Measurements from ENCODE around the gene NGEF. TPM values are rescaled to one million over a fixed set of nuclear protein-coding genes. Genes with fewer than 3 reads are reported as not detected.

NGEF gene
- total and polyA plus RNA-seq, 10 of the 15 experiments (the other 5 are each of a cell fraction or from before 2014, with no cell fraction given) = 0.12 TPM; not detected in 9

DNA sequence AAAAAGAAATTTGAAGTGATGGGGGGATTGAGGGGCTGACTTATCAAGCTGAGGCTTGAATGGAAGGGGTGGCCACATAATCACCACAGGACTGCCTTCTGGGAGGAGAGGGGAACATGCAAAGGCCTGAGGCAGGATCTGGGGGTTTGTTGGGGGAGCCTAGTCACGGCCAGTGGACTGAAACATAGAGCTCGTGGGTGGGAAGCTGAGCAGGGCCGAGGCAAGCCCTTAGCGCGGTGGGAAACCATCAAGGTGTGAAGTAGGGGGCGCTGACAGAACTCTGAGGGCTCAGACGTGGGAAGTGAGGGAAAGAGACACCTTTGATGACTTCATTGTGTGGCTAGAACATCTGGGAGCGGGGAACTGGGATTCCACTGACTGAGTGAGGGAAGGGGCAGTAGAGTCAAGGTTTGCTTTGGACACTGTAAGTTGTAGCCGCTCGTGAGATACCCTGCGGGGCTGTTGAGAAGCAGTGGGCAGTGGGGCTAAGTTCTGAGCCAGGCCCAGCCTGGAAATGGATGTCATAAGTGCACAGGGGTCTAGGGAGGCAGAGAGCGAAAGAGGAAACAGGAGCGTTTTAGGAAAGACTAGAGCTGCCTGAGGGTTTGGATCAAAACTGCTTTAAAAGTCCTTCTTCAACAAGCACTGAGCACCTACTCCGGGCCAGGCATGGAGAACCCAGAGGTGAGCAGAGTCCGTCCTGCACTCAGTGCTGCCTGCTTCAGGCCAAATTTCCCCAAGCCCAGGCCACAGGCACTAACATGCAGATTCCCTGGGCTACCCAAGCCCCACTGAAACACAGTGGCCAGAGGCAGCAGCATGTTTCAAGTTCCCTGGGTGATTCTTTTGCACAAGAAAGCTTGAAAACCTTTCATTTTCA lies 143.7 kb downstream of the NGEF start:
- TF ChIP-seq, protein P1, sequence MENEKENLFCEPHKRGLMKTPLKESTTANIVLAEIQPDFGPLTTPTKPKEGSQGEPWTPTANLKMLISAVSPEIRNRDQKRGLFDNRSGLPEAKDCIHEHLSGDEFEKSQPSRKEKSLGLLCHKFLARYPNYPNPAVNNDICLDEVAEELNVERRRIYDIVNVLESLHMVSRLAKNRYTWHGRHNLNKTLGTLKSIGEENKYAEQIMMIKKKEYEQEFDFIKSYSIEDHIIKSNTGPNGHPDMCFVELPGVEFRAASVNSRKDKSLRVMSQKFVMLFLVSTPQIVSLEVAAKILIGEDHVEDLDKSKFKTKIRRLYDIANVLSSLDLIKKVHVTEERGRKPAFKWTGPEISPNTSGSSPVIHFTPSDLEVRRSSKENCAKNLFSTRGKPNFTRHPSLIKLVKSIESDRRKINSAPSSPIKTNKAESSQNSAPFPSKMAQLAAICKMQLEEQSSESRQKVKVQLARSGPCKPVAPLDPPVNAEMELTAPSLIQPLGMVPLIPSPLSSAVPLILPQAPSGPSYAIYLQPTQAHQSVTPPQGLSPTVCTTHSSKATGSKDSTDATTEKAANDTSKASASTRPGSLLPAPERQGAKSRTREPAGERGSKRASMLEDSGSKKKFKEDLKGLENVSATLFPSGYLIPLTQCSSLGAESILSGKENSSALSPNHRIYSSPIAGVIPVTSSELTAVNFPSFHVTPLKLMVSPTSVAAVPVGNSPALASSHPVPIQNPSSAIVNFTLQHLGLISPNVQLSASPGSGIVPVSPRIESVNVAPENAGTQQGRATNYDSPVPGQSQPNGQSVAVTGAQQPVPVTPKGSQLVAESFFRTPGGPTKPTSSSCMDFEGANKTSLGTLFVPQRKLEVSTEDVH (IDR thresholded peaks at IDR 0.05; ENCODE audit: low read depth, partially characterized antibody) = no peak
- no peak for TF ChIP-seq CHD4 (IDR thresholded peaks at IDR 0.05)
- no peak for TF ChIP-seq EP300 (IDR thresholded peaks at IDR 0.05; ENCODE audit: borderline replicate concordance in 1 of 2, control insufficient read depth in 1 of 2, low read depth in 2 of 2, low read length in 2 of 2)
- no peak for TF ChIP-seq POLR2AphosphoS2 (IDR thresholded peaks at IDR 0.05; ENCODE audit: low read depth, low read length)
- TF ChIP-seq FOXM1 (IDR thresholded peaks at IDR 0.05; ENCODE audit: low read depth, low read length) = no peak
- TF ChIP-seq MTA3 (IDR thresholded peaks at IDR 0.05; ENCODE audit: borderline replicate concordance, low read length) = no peak
- no peak for TF ChIP-seq ESRRA (IDR thresholded peaks at IDR 0.05; ENCODE audit: low read length)
- TF ChIP-seq TCF12 (IDR thresholded peaks at IDR 0.05; ENCODE audit: low read depth, low read length) = no peak
- TF ChIP-seq EGR1 (IDR thresholded peaks at IDR 0.05; ENCODE audit: borderline replicate concordance in 1 of 2, low read depth in 2 of 2, low read length in 2 of 2) = no peak
- no peak for TF ChIP-seq ZSCAN29 (IDR thresholded peaks at IDR 0.05)
- no peak for TF ChIP-seq GABPA (IDR thresholded peaks at IDR 0.05; ENCODE audit: low read depth)
- TF ChIP-seq POU2F2 (IDR thresholded peaks at IDR 0.05; ENCODE audit: borderline replicate concordance, low read depth, low read length) = no peak
- FAIRE-seq (no peak), DNase-seq (ENCODE audit: low read depth, low spot score) (no peak), ATAC-seq (no peak)
- no peak overlapping the region for H2AFZ ChIP-seq (ENCODE audit: control insufficient read depth, low read depth, low read length)
- H3K9me3 ChIP-seq (replicated peaks; ENCODE audit: control insufficient read depth, insufficient read depth, low read length) = no peaks in the 10 kb centered on the region
- H3K36me3 ChIP-seq (ENCODE audit: control insufficient read depth in 2 of 2, insufficient read depth in 2 of 2, low read length in 1 of 2) = no peaks in the 10 kb centered on the region
- H3K4me2 ChIP-seq (ENCODE audit: control insufficient read depth, insufficient read depth) = no peak overlapping the region
- H3K9ac ChIP-seq (ENCODE audit: control insufficient read depth, insufficient read depth, low read length) = no peak overlapping the region
- WGBS (ENCODE audit: insufficient coverage, insufficient replicate concordance, low lambda C conversion rate, missing lambda C conversion rate) = 54% methylated on average over 15 of the region's 15 CpGs
- no peak overlapping the region for H3K4me3 ChIP-seq
- H3K27me3 ChIP-seq (replicated peaks in 1 of 2; ENCODE audit: control insufficient read depth in 2 of 2, insufficient read depth in 2 of 2, low read length in 1 of 2) = no peaks in the 10 kb centered on the region
- H4K20me1 ChIP-seq (ENCODE audit: control insufficient read depth, insufficient read depth) = no peaks in the 10 kb centered on the region
- BruUV-seq (replicated peaks) = no TSS peak
- ChIA-PET CTCF (interaction anchor here (0.7 kb wide), 1 partner anchor 160 kb away, joined by 4 read pairs; no protein-coding TSS in a partner anchor), RAD21 (ENCODE audit: unreplicated experiment) (interaction anchor here (1.0 kb wide), 1 partner anchor 27 kb away, joined by 3 read pairs; no protein-coding TSS in a partner anchor), POLR2A (no interaction called here), SMC1A (ENCODE audit: uncharacterized antibody, unreplicated experiment) (interaction anchor here (0.9 kb wide), 1 partner anchor 160 kb away, joined by 3 read pairs; no protein-coding TSS in a partner anchor)
- intact Hi-C loops (cut with micrococcal nuclease; ENCODE audit: unreplicated experiment) = no loop called here
- H3K27ac ChIP-seq (ENCODE audit: control insufficient read depth, insufficient read depth) = no peak overlapping the region
- no peaks in the 10 kb centered on the region for H3K79me2 ChIP-seq (ENCODE audit: control insufficient read depth, insufficient read depth, low read length)
- H3K4me1 ChIP-seq (ENCODE audit: control insufficient read depth, insufficient read depth, low read length) = no peaks in the 10 kb centered on the region
- in situ Hi-C loops (cut with MboI) = no loop called here
